NCI-H1694 (cell line): Measurements from ENCODE around the gene GNGT2.

Source experiments
- DNase-seq: peaks from one replicate; lab custom pipeline; 2025; lab: John Stamatoyannopoulos, UW

GNGT2 gene

GRCh38 chr17:49210158-49211029, at the start of gene GNGT2, which contains the start of gene ABI3:
GNGT2 (minus strand) TSS chr17:49210574; CDS start chr17:49207422, 3,152 bp downstream.
ABI3 (plus strand) TSS chr17:49210707; CDS start chr17:49210725, 18 bp downstream.
- DNase-seq, result no peak

GRCh38 chr17:49259663-49260010, 49.3 kb upstream of the GNGT2 start:
- DNase-seq, result no peak

GRCh38 chr17:49258394-49258793, 48.0 kb upstream of the GNGT2 start:
- no peak for DNase-seq

- DNase-seq, result no peak
Measured at GRCh38 chr17:49255125-49255524, 44.8 kb upstream of the GNGT2 start.

GRCh38 chr17:49254066-49254465, 43.7 kb upstream of the GNGT2 start:
- DNase-seq, result no peak

- DNase-seq, result no peak
Measured at GRCh38 chr17:49252148-49252695, 41.8 kb upstream of the GNGT2 start.

GRCh38 chr17:49249890-49250522, 39.6 kb upstream of the GNGT2 start:
- no peak for DNase-seq

- DNase-seq, result no peak
Measured at GRCh38 chr17:49249292-49249794, 39.0 kb upstream of the GNGT2 start.

GRCh38 chr17:49247944-49248343, 37.6 kb upstream of the GNGT2 start:
- DNase-seq, result no peak

- DNase-seq, result no peak
Measured at GRCh38 chr17:49244839-49245238, 34.5 kb upstream of the GNGT2 start.

GRCh38 chr17:49242813-49243212, 32.4 kb upstream of the GNGT2 start:
- no peak for DNase-seq

GRCh38 chr17:49241692-49242397, 31.5 kb upstream of the GNGT2 start:
- DNase-seq, result no peak

GRCh38 chr17:49241040-49241439, 30.7 kb upstream of the GNGT2 start:
- DNase-seq, result no peak

- no peak for DNase-seq
Measured at GRCh38 chr17:49240619-49241018, 30.2 kb upstream of the GNGT2 start.

GRCh38 chr17:49239963-49240362, 29.6 kb upstream of the GNGT2 start:
- DNase-seq, result no peak

GRCh38 chr17:49235896-49236295, 25.5 kb upstream of the GNGT2 start:
- no peak for DNase-seq

GRCh38 chr17:49234509-49235080, 24.2 kb upstream of the GNGT2 start:
- no peak for DNase-seq

GRCh38 chr17:49231563-49231894, 21.2 kb upstream of the GNGT2 start:
- DNase-seq, result no peak

- peak; percentile 45 for DNase-seq
Measured at GRCh38 chr17:49230636-49231562, 20.5 kb upstream of the GNGT2 start, which contains the start of gene PHOSPHO1. PHOSPHO1 (minus strand) TSS chr17:49230787; CDS start chr17:49226691, 4,096 bp downstream.

- no peak for DNase-seq
Measured at GRCh38 chr17:49229805-49230600, 19.6 kb upstream of the GNGT2 start.
